Gastrocnemius medialis (tissue), 4 donors: ENCODE data around the gene THRB.

Source experiments
- CTCF ChIP-seq, 5 experiments: fragments of 450-650 bp in 3 of 5; fragments of 200-600 bp in 2 of 5; sonication (generic) in 2 of 5; IDR thresholded peaks in 4 of 5; conservative IDR thresholded peaks in 1 of 5; 1 replicate in 4 of 5; 2 replicates in 1 of 5; pipeline ENCODE4 v1.5.1; 2016 to 2019; ENCODE audit warnings: antibody characterized with exemption in 5 of 5, mild to moderate bottlenecking in 3 of 5, moderate library complexity in 3 of 5
- POLR2A ChIP-seq, 2 donors: fragments of 450-650 bp; IDR thresholded peaks; one replicate each; pipeline ENCODE4 v1.6.1; 2017; ENCODE audit warnings: antibody characterized with exemption in 2 of 2, mild to moderate bottlenecking in 2 of 2, moderate library complexity in 2 of 2

DNA sequence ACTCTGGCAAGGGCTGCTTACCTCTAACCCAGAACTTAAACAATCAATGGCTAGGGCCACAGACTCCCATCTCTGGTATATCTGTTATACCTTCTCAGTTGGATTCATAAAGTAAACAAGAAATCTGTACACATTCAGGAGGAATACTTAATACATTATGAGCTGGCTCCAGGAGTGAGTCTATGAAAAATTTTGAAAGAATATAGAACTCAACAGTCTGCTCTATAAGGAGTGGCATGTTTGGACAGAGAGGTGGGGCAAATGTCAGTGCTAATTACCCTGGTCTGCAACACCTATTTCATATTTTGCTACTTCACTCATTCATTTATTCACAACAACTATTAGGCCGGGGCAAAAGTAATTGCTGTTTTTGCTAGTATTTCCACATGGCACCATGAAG is 245.1 kb downstream of the THRB start:
- TF ChIP-seq CTCF (IDR thresholded peaks at IDR 0.05 in 4 of 5, conservative IDR thresholded peaks at IDR 0.05 in 1 of 5) (no peak), POLR2A (IDR thresholded peaks at IDR 0.05) (no peak)
